Thyroid gland (tissue), 4 donors: ENCODE measurements around the gene ZNF641.

ENCODE experiments used
- CTCF ChIP-seq, 6 experiments: fragments of 200-600 bp in 3 of 6; fragments of 450-650 bp in 3 of 6; sonication (generic) in 3 of 6; IDR thresholded peaks; one replicate each; pipeline ENCODE4 v1.5.1; 2016 to 2019; ENCODE audit warnings: antibody characterized with exemption in 6 of 6, mild to moderate bottlenecking in 2 of 6, inconsistent platforms in 1 of 6, moderate library complexity in 1 of 6
- POLR2A ChIP-seq, 2 donors: fragments of 450-650 bp; IDR thresholded peaks; one replicate each; pipeline ENCODE4 v1.6.1; 2017; ENCODE audit warnings: antibody characterized with exemption in 2 of 2, mild to moderate bottlenecking in 2 of 2, moderate library complexity in 1 of 2

GRCh38 chr12:48291511-48291910 lies 59.2 kb downstream of the ZNF641 start:
- TF ChIP-seq CTCF (IDR thresholded peaks at IDR 0.05), result no peak
- no peak for TF ChIP-seq POLR2A (IDR thresholded peaks at IDR 0.05)
